Stimulated activated effector memory CD8-positive, alpha-beta T cell treated with anti-CD3 and anti-CD28 coated beads, Interleukin-12 subunit alpha, Interleukin-12 subunit beta, amount 100 ng/mL, for 72 hours (primary cell): ENCODE measurements around the gene NAA80.

Experiments
- ATAC-seq: fragments of 150-1000 bp; cut with Tn5 transposase; 2 replicates; pipeline ENCODE4 v1.10.0; 2021
- DNase-seq, 2 donors: peaks; one replicate each; pipeline ENCODE4 v3.0.0; 2021 to 2022; ENCODE audit warnings: low spot score in 2 of 2
- H3K27ac Mint-ChIP-seq: one replicate; pipeline ENCODE4 v1.8.0; 2022; ENCODE audit warnings: mild to moderate bottlenecking, mixed read lengths
- H3K36me3 Mint-ChIP-seq: one replicate; pipeline ENCODE4 v1.8.0; 2022; ENCODE audit warnings: mild to moderate bottlenecking, mixed read lengths
- H3K4me1 Mint-ChIP-seq: one replicate; pipeline ENCODE4 v1.8.0; 2022; ENCODE audit warnings: mixed read lengths
- H3K4me3 Mint-ChIP-seq: one replicate; pipeline ENCODE4 v1.8.0; 2022; ENCODE audit warnings: mild to moderate bottlenecking, mixed read lengths
- H3K9me3 Mint-ChIP-seq: one replicate; pipeline ENCODE4 v1.8.0; 2022; ENCODE audit warnings: mixed read lengths

NAA80 gene, protein sequence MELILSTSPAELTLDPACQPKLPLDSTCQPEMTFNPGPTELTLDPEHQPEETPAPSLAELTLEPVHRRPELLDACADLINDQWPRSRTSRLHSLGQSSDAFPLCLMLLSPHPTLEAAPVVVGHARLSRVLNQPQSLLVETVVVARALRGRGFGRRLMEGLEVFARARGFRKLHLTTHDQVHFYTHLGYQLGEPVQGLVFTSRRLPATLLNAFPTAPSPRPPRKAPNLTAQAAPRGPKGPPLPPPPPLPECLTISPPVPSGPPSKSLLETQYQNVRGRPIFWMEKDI

DNA sequence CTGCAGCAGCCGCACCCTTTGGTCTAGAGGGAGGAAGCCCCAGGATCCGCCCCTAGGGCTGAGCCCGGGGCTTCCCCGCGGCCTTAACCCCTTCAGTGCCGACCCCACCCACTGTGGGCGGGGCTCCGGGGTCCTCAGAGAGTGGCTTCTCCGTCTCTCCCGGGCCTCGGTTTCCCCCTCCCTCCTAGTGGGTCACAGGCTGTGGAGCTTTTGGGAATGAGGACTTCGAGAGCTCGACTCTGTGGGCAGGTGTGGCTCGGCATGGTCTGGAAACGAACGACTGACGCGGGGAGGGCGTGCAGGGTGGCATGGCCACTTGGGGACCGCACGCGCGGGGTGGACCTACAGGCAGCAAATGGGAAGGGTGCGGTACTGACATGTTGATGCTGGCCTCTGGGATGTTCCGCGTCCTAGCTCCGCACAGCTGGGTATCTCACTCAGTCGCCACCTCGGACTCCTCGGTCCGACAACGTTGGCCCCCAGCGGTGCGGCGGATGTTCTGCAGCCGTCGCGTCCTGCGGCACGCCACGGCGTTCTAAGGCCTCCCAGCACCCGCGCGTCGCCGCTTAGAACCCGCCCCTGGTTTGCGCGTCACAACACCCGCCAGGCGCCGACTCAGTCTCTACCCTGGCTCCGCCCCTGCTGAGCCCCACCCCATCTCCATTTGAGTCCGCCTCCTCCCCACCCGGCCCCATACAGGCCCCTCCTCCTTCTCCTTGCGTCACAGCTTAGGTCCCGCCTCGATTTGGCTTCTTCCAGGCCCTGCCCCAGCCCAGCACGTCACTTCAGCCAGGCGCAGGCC, at the start of gene NAA80, which contains the start of gene HYAL3:
Gene NAA80, minus strand, starts transcription at position 570 of the 802 bp plus-strand sequence. CDS start 1,942 bp downstream, outside the sequence.
Gene HYAL3, minus strand, starts transcription at position 570 of the 802 bp plus-strand sequence. CDS start 3,803 bp downstream, outside the sequence.
- H3K27ac Mint-ChIP-seq: peak within 1 kb of the TSS; percentile 97
- no peaks in the 10 kb centered on the region for H3K9me3 Mint-ChIP-seq

GRCh38 chr3:50347187-50347813, 48.1 kb upstream of the NAA80 start:
- DNase-seq (peak; percentile 51 to 80), ATAC-seq (peak; percentile 5)
- Mint-ChIP-seq H3K4me3 (no peak overlapping the region), H3K36me3 (peaks cover 59% of the 10 kb centered on the region), H3K9me3 (no peaks in the 10 kb centered on the region), H3K4me1 (peaks cover 81% of the 10 kb centered on the region), H3K27ac (no peak overlapping the region)

More for the DNA sequence above, at the start of gene NAA80, which contains the start of gene HYAL3:
- Mint-ChIP-seq H3K4me3 (peak within 1 kb of the TSS; percentile 98), H3K36me3 (peaks cover 7% of the 10 kb centered on the region), H3K4me1 (peaks cover 39% of the 10 kb centered on the region)
- peak; percentile 90 for ATAC-seq
- DNase-seq: peak; percentile 95 to 99

GRCh38 chr3:50345586-50346234, 46.5 kb upstream of the NAA80 start, which contains the start of gene ZMYND10:
Gene ZMYND10 (minus strand): TSS chr3:50345732. CDS start chr3:50345579, 153 bp downstream.
- Mint-ChIP-seq H3K27ac (no peak within 1 kb of the TSS), H3K4me3 (peak within 1 kb of the TSS; percentile 68), H3K36me3 (peaks cover 48% of the 10 kb centered on the region), H3K4me1 (peaks cover 76% of the 10 kb centered on the region), H3K9me3 (no peaks in the 10 kb centered on the region)
- ATAC-seq: peak; percentile 8
- peak; percentile 64 to 84 for DNase-seq

- H3K4me3 Mint-ChIP-seq: peak overlapping the region; percentile 68
- peak in 1 of 2 donors; percentile 58 for DNase-seq
Observed at GRCh38 chr3:50345008-50345407, 45.8 kb upstream of the NAA80 start.

DNA sequence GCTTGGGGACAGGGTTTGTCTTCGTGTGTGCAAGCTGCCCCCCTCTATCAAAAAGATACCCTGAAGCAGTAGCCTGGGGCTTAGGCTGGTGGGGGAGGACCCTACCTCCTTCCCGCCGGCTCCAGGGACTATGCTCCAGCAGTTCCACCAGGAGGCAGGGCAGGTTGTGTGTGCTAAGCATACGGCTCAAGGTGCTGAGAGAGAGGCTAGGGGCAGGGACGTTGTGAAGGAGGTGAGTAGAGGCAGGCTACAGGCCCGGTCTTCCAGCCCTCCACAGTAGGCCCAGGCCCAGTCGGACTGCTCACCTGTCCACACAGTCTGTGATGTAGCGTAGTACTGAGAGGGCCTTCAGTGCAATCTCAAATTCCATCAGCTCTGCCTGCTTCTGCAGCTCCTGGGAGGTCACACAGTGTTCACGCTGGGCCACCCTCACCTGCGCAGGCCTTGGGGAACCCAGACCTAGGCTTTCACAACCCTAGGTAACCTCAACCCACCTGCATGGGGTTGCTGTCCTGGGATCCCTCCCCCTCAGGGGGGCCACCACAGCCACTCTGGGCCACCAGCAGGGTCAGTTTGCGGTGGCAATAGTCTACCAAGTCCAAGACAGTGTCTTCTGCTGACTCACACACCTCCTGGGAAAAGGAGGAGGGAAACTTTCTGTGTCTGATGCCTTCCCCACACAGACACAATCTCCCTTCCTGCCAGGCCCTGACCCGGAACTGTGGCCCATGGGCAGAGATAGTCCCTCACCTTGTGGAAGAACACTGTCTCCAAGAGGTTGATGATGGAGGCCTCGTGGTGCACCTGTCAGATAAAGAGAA, 43.8 kb upstream of the NAA80 start:
- peaks cover 42% of the 10 kb centered on the region for H3K36me3 Mint-ChIP-seq
- no peaks in the 10 kb centered on the region for H3K9me3 Mint-ChIP-seq
- ATAC-seq (no peak), DNase-seq (no peak)
- H3K4me3 Mint-ChIP-seq: no peak overlapping the region
- peak overlapping the region; percentile 52 for H3K27ac Mint-ChIP-seq
- peaks cover 67% of the 10 kb centered on the region for H3K4me1 Mint-ChIP-seq

More at GRCh38 chr3:50345008-50345407, 45.8 kb upstream of the NAA80 start:
- Mint-ChIP-seq H3K27ac (no peak overlapping the region), H3K9me3 (no peaks in the 10 kb centered on the region), H3K4me1 (peaks cover 70% of the 10 kb centered on the region), H3K36me3 (peaks cover 42% of the 10 kb centered on the region)
- ATAC-seq: no peak

DNA sequence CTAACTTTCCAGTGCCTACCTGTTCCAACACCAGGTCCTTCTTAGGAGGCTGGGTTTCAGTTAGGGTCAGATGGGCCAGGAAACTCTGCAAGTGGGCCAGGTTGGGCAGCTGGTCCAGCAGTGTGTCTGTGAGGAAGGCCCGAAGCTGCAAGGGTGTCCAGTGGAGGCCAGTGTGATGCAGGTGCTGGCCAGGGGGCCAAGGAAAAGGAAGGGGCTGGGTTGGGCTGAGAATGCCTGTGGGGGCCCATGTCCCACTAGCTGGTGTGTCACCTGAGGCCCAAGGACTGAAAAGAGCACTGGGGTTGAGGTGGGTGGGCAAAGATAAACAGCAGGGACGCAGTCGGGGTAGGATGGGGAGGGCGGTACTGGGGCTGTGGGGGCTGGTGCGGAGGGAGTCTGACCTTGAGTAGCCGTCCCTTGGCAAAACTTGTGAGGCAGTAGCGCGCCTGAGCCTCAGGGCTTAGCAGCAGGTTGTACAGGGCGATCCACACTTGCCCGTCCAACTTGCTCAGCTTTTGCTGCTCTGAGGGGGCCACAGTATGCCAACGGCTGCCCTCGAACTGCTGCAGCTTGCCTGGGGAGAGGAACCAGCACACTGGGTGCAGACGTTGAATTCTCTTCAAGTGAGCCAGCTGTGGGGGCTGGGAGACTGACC, 42.9 kb upstream of the NAA80 start:
- H3K36me3 Mint-ChIP-seq: peaks cover 42% of the 10 kb centered on the region
- peak overlapping the region; percentile 50 for H3K27ac Mint-ChIP-seq
- H3K9me3 Mint-ChIP-seq: no peaks in the 10 kb centered on the region
- H3K4me1 Mint-ChIP-seq: peaks cover 63% of the 10 kb centered on the region
- ATAC-seq (no peak), DNase-seq (no peak)
- H3K4me3 Mint-ChIP-seq: peak overlapping the region; percentile 93

DNA sequence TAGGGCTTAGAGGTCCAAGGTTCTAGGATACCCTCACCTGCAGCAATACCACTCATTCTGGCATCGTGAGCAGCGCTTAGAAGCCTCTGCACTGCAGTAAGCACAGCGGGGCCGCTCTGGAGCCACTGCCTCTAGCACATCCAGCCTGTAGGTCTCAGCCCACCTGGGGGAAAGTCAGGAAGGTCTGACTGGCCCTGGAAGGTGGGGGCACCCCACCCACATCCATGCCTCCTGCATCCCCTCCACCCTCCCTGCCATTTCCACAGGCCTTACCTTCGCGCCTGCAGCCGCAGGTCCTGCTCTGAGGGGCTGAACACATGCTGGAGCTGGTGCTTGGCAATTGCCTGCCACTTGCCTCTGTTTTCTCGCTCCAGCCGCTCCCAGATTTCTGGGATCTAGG, 42.3 kb upstream of the NAA80 start:
- peaks cover 62% of the 10 kb centered on the region for H3K4me1 Mint-ChIP-seq
- peaks cover 42% of the 10 kb centered on the region for H3K36me3 Mint-ChIP-seq
- no peak for DNase-seq
- ATAC-seq: no peak
- H3K9me3 Mint-ChIP-seq: no peaks in the 10 kb centered on the region
- peak overlapping the region; percentile 93 for H3K4me3 Mint-ChIP-seq
- H3K27ac Mint-ChIP-seq: peak overlapping the region; percentile 96

DNA sequence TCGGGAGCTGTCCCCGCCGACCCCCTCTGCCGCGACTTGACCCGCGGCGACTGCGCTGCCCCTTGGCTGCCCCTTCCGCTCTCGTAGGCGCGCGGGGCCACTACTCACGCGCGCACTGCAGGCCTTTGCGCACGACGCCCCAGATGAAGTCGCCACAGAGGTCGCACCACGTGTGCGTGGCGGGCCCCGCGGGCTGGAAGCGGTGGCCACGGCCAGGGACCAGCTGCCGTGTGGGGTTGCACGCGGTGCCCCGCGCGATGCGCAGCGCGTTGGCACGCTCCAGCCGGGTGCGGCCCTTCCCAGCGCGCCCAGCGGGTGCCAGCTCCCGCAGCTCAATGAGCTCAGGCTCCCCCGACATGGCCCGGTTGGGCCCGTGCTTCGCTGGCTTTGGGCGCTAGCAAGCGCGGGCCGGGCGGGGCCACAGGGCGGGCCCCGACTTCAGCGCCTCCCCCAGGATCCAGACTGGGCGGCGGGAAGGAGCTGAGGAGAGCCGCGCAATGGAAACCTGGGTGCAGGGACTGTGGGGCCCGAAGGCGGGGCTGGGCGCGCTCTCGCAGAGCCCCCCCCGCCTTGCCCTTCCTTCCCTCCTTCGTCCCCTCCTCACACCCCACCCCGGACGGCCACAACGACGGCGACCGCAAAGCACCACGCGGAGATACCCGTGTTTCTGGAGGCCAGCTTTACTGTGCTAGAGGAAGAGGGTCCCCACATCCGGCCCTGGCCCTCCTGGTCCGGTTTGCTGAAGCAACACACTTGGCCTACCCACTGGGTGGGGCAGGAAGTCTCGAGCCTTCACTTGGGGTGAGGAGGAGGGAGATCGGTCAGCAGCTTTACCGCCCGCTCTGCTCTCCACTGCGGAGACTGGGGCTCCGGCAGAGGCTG, 41.5 kb upstream of the NAA80 start, which contains the start of gene RASSF1:
Gene RASSF1, minus strand, starts transcription at position 389 of the 882 bp plus-strand sequence. Its CDS starts 31 bp downstream, at position 358.
- DNase-seq: peak; percentile 63 to 92
- Mint-ChIP-seq H3K4me1 (peaks cover 62% of the 10 kb centered on the region), H3K9me3 (no peaks in the 10 kb centered on the region), H3K27ac (peak within 1 kb of the TSS; percentile 96), H3K4me3 (peak within 1 kb of the TSS; percentile 93), H3K36me3 (peaks cover 48% of the 10 kb centered on the region)
- ATAC-seq: peak; percentile 52

DNA sequence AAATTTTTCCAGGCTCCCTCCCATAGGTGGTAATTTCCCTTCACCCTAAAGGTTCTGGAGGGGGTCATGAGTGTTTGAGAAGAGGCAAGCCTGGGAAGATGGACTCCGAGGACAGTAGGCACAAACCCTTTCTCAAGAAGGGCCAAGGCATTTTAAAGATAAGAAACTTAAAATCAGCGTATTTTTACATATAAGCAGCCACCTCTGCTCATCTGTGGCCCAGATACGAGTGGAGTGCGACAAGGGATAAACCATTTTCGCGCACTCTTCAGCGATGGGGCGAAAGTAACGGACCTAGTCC, 40.9 kb upstream of the NAA80 start:
- Mint-ChIP-seq H3K36me3 (peaks cover 54% of the 10 kb centered on the region), H3K4me1 (peaks cover 64% of the 10 kb centered on the region), H3K4me3 (peak overlapping the region; percentile 93), H3K9me3 (no peaks in the 10 kb centered on the region), H3K27ac (peak overlapping the region; percentile 96)
- no peak for ATAC-seq
- DNase-seq: no peak

- Mint-ChIP-seq H3K9me3 (no peaks in the 10 kb centered on the region), H3K4me3 (peak overlapping the region; percentile 93), H3K4me1 (peaks cover 67% of the 10 kb centered on the region), H3K27ac (peak overlapping the region; percentile 96), H3K36me3 (peaks cover 59% of the 10 kb centered on the region)
- ATAC-seq: no peak
- DNase-seq: peak in 1 of 2 donors; percentile 60
Observed at GRCh38 chr3:50339485-50340146, 40.4 kb upstream of the NAA80 start.

DNA sequence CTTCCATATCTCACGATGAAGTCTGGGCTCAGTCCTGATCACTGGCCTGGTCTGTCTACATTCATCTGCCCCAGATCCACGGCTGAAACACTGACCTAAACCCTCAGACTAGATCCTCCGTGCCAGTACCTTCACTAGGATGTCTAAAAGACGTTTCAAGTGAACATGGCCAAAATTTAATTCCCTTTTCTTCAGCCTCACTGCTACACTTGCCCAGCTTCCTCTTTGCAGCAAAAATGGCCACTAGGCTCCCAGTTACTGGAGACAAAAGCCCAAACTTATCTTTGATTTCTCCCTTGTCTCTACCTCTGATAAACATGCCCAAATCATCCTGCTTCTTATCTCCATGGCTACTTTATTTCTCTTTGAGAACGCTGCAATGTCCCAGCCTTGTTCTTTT, 39.8 kb upstream of the NAA80 start:
- peaks cover 65% of the 10 kb centered on the region for H3K36me3 Mint-ChIP-seq
- no peaks in the 10 kb centered on the region for H3K9me3 Mint-ChIP-seq
- H3K4me1 Mint-ChIP-seq: peaks cover 72% of the 10 kb centered on the region
- no peak for DNase-seq
- ATAC-seq: no peak
- H3K27ac Mint-ChIP-seq: peak overlapping the region; percentile 96
- peak overlapping the region; percentile 93 for H3K4me3 Mint-ChIP-seq

GRCh38 chr3:50337175-50337861, 38.1 kb upstream of the NAA80 start:
- ATAC-seq (peak; percentile 82), DNase-seq (peak; percentile 85 to 98)
- Mint-ChIP-seq H3K4me1 (peaks cover 62% of the 10 kb centered on the region), H3K36me3 (peaks cover 82% of the 10 kb centered on the region), H3K4me3 (peak overlapping the region; percentile 93), H3K27ac (peak overlapping the region; percentile 96), H3K9me3 (no peaks in the 10 kb centered on the region)
